DMS153 (cell line): Measurements from ENCODE around the gene SLC26A2.

Experiments
- DNase-seq: peaks from one replicate; lab custom pipeline; 2025; lab: John Stamatoyannopoulos, UW

The SLC26A2 gene

GRCh38 chr5:149961957-149962409 is 1.4 kb downstream of the SLC26A2 start:
- DNase-seq = no peak

- no peak for DNase-seq
Measured at GRCh38 chr5:149962601-149963300, 2.2 kb downstream of the SLC26A2 start.

GRCh38 chr5:149963729-149964128 is 3.2 kb downstream of the SLC26A2 start:
- DNase-seq = no peak

- DNase-seq = no peak
Measured at GRCh38 chr5:149966946-149967345, 6.4 kb downstream of the SLC26A2 start.

GRCh38 chr5:149969181-149969930 is 8.8 kb downstream of the SLC26A2 start:
- no peak for DNase-seq

- no peak for DNase-seq
Measured at GRCh38 chr5:149975409-149975808, 14.9 kb downstream of the SLC26A2 start.

- DNase-seq = no peak
Measured at GRCh38 chr5:149979896-149980295, 19.3 kb downstream of the SLC26A2 start.

GRCh38 chr5:149981206-149981605 is 20.6 kb downstream of the SLC26A2 start:
- no peak for DNase-seq

GRCh38 chr5:149982505-149982904 is 21.9 kb downstream of the SLC26A2 start:
- DNase-seq = no peak

GRCh38 chr5:149988126-149988525 is 27.6 kb downstream of the SLC26A2 start:
- no peak for DNase-seq

- peak; percentile 39 for DNase-seq
Measured at GRCh38 chr5:149990518-149991376, 30.2 kb downstream of the SLC26A2 start.

- DNase-seq = no peak
Measured at GRCh38 chr5:149993471-149993870, 32.9 kb downstream of the SLC26A2 start.

GRCh38 chr5:149995385-149996204 is 35.0 kb downstream of the SLC26A2 start:
- DNase-seq = no peak

- no peak for DNase-seq
Measured at GRCh38 chr5:149996205-149996890, 35.8 kb downstream of the SLC26A2 start.

- DNase-seq = no peak
Measured at GRCh38 chr5:149998281-149998680, 37.7 kb downstream of the SLC26A2 start.

GRCh38 chr5:149999359-149999758 is 38.8 kb downstream of the SLC26A2 start:
- no peak for DNase-seq

GRCh38 chr5:149999866-150000255 is 39.3 kb downstream of the SLC26A2 start:
- DNase-seq = no peak

GRCh38 chr5:150000256-150000989 is 39.9 kb downstream of the SLC26A2 start, which contains the start of the genes HMGXB3 and TIGD6:
TSS of gene HMGXB3 (plus strand) at chr5:150000739. CDS start at chr5:150004853, 4,114 bp downstream.
TSS of gene TIGD6 (minus strand) at chr5:150000654. CDS start at chr5:149996348, 4,306 bp downstream.
- DNase-seq = peak; percentile 55

- DNase-seq = no peak
Measured at GRCh38 chr5:150000990-150001659, 40.6 kb downstream of the SLC26A2 start.
